Gastroesophageal sphincter (tissue), 4 donors: Measurements from ENCODE around the gene L3MBTL2. TPM values are rescaled to one million over a fixed set of nuclear protein-coding genes. Genes with fewer than 3 reads are reported as not detected.

ENCODE experiments used
- ATAC-seq: fragments of 150-250 bp; one replicate; pipeline ENCODE4 v1.9.1; 2016; ENCODE audit warnings: mild to moderate bottlenecking, moderate library complexity
- H3K27ac ChIP-seq, 4 donors: fragments of 200-600 bp; sonication (generic) in 3 of 4; 1 replicate in 3 of 4; 2 replicates in 1 of 4; pipeline ENCODE4 v1.5.1; 2016 to 2019
- H3K27me3 ChIP-seq: fragments of 200-600 bp; sonication (generic); one replicate; pipeline ENCODE4 v1.5.1; 2019
- H3K36me3 ChIP-seq, 2 donors: fragments of 200-600 bp; sonication (generic); one replicate each; pipeline ENCODE4 v1.5.1; 2019; ENCODE audit warnings: control low read depth in 1 of 2
- H3K4me1 ChIP-seq, 3 donors: fragments of 200-600 bp; sonication (generic); 1 replicate in 2 of 3; 2 replicates in 1 of 3; pipeline ENCODE4 v1.5.1; 2016 to 2019; ENCODE audit warnings: control low read depth in 2 of 3
- H3K4me3 ChIP-seq, 2 donors: fragments of 200-600 bp; sonication (generic); one replicate each; pipeline ENCODE4 v1.5.1; 2019; ENCODE audit warnings: mild to moderate bottlenecking in 1 of 2, moderate library complexity in 1 of 2
- H3K9me3 ChIP-seq, 3 donors: fragments of 200-600 bp; sonication (generic); one replicate each; pipeline ENCODE4 v1.5.1; 2017 to 2019; ENCODE audit warnings: control low read depth in 2 of 3
- CTCF ChIP-seq, 4 experiments: fragments of 200-600 bp in 2 of 4; fragments of 450-650 bp in 2 of 4; sonication (generic) in 1 of 4; IDR thresholded peaks; one replicate each; pipeline ENCODE4 v1.5.1; 2017 to 2019; ENCODE audit warnings: antibody characterized with exemption in 4 of 4, mild to moderate bottlenecking in 2 of 4, moderate library complexity in 2 of 4
- EP300 ChIP-seq: sonication (generic); formaldehyde crosslinking; IDR thresholded peaks from one replicate; pipeline ENCODE4 v1.6.1; 2017; ENCODE audit warnings: antibody characterized with exemption, mild to moderate bottlenecking
- POLR2A ChIP-seq, 2 donors: fragments of 450-650 bp; IDR thresholded peaks; one replicate each; pipeline ENCODE4 v1.6.1; 2017; ENCODE audit warnings: antibody characterized with exemption in 2 of 2, mild to moderate bottlenecking in 2 of 2, moderate library complexity in 1 of 2
- POLR2AphosphoS5 ChIP-seq: sonication (generic); formaldehyde crosslinking; IDR thresholded peaks from one replicate; pipeline ENCODE4 v1.6.1; 2017; ENCODE audit warnings: antibody characterized with exemption
- WGBS, 2 donors: methylation state at CpG; one replicate each; pipeline ENCODE4 v1.1.5; 2018; ENCODE audit warnings: low coverage in 1 of 2; 5-methylcytosine and 5-hydroxymethylcytosine counted together
- total RNA-seq, 4 donors: library from RNA; depleted of rRNA; stranded (reverse); fragments of >200 nt; gene quantifications; one replicate each; pipeline ENCODE4 v1.1.0, GENCODE V29; 2016

Gene L3MBTL2
- total RNA-seq, 4 donors from 2014 or later, result 11.9 to 27.5 (median 21.6) TPM

DNA sequence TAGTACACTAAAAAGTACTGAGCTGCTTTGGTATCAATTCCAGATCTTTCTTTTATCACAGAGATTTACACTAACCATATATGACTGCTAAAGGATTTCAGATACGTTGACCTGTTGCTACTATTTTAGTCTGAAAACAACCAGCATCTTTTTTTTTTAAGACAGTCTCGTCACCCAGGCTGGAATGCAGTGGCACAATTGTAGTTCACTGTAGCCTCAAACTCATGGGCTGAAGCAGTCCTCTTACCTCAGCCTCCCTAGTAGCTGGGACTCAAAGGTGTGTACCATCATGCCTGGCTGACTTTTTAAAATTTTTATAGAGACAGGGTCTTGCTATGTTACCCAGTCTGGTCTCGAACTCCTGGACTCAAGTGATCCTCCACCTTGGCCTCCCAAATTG is 24.2 kb upstream of the L3MBTL2 start:
- peaks cover 0 to 15% (median 0%) of the 10 kb centered on the region in 3 donors for H3K4me1 ChIP-seq
- H3K4me3 ChIP-seq, result no peak overlapping the region
- no peak overlapping the region for H3K27ac ChIP-seq
- ATAC-seq, result no peak
- peaks cover 0 to 42% of the 10 kb centered on the region in 2 donors for H3K36me3 ChIP-seq
- TF ChIP-seq POLR2A (IDR thresholded peaks at IDR 0.05) (no peak), POLR2AphosphoS5 (no peak)
- no peaks in the 10 kb centered on the region for H3K27me3 ChIP-seq
- no peaks in the 10 kb centered on the region for H3K9me3 ChIP-seq
- WGBS, 2 donors, result 45 to 80% methylated on average over 2 to 3 of the region's 3 CpGs

DNA sequence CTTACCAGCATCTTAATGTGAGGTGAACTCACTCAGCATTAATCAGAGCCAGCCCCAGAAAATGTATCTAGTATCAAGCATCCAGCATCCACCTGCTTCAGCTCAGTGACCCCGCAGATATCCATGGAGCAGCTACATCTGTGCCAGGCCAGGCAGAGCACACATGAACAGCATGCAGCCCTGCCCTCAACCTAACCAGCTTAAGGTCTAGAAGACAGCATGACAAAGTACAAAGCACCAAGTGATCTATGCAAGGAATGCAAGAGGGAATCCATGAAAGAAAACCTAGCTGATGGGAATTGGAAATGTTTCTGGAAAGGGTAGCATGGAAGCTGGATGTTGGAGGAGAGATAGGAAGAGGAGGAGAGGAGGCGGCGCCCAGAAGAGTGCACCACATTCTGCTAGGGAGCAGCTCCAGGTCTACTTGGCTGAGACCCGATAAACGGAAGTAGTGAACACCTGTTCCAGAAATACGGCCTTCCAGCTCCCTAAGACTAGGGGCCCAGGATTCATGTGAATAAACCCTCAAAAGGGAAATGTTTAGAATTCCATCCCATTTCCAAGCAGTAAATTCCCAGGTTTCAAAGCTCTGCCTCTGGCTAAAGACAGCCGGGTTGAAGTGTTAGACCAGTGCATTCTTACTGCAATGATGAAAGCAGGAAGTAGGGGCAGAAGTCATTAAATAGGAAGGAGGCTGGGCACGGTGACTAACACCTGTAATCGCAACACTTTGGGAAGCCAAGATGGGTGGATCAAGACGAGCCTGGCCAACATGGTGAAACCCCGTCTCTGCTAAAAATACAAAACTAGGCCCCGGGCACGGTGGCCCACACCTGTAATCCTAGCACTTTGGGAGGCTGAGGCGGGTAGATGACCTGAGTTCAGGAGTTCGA is 23.5 kb upstream of the L3MBTL2 start:
- TF ChIP-seq POLR2AphosphoS5 (no peak), EP300 (no peak), CTCF (IDR thresholded peaks at IDR 0.05) (no peak), POLR2A (IDR thresholded peaks at IDR 0.05) (no peak)
- H3K4me1 ChIP-seq, result peaks cover 0 to 15% (median 0%) of the 10 kb centered on the region in 3 donors
- no peaks in the 10 kb centered on the region for H3K9me3 ChIP-seq
- peak; percentile 67 for ATAC-seq
- 20 to 59% methylated on average over 2 to 6 of the region's 15 CpGs for WGBS, 2 donors
- H3K27ac ChIP-seq, result peak overlapping the region in 3 of 4 donors; percentile 44 to 55 (median 46)
- H3K36me3 ChIP-seq, result peaks cover 0 to 35% of the 10 kb centered on the region in 2 donors
- H3K27me3 ChIP-seq, result no peaks in the 10 kb centered on the region
- H3K4me3 ChIP-seq, result no peak overlapping the region

DNA sequence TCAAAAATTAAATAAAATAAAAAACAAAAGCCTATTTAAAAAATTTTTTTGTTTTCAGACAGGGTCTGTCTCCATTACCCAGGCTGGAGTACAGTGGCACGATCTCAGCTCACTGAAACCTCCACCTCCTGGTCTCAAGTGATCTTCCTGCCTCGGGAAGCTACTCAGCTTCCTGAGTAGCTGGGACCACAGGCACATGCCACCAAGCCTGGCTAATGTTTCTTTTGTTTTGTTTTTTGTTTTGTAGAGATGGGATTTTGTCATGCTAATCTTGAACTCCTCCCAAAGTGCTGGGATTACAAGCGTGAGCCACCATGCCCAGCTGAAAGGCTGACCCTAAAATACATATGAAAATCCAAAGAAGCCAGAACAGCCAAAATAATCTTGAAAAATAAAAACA is 20.4 kb upstream of the L3MBTL2 start:
- H3K9me3 ChIP-seq, result no peaks in the 10 kb centered on the region
- ATAC-seq, result no peak
- H3K27me3 ChIP-seq, result no peaks in the 10 kb centered on the region
- peaks cover 0 to 7% (median 0%) of the 10 kb centered on the region in 3 donors for H3K4me1 ChIP-seq
- TF ChIP-seq EP300 (no peak), CTCF (IDR thresholded peaks at IDR 0.05) (no peak), POLR2AphosphoS5 (no peak)
- H3K27ac ChIP-seq, result no peak overlapping the region
- 63 to 79% methylated on average over 3 of the region's 3 CpGs for WGBS, 2 donors
- no peak overlapping the region for H3K4me3 ChIP-seq
- peaks cover 0 to 10% of the 10 kb centered on the region in 2 donors for H3K36me3 ChIP-seq

- Histone ChIP-seq H3K27me3 (no peaks in the 10 kb centered on the region), H3K4me1 (no peaks in the 10 kb centered on the region), H3K27ac (no peak overlapping the region), H3K9me3 (no peaks in the 10 kb centered on the region), H3K36me3 (no peaks in the 10 kb centered on the region), H3K4me3 (no peak overlapping the region)
- TF ChIP-seq EP300 (no peak), POLR2AphosphoS5 (no peak), POLR2A (IDR thresholded peaks at IDR 0.05) (no peak), CTCF (IDR thresholded peaks at IDR 0.05) (no peak)
- 86% methylated on average over 1 of the region's 2 CpGs; no CpG with 5 or more reads in 1 of the 2 donors for WGBS, 2 donors
- ATAC-seq, result no peak
These were observed 13.6 kb upstream of the L3MBTL2 start for GRCh38 chr22:41191467-41191866.

- H3K9me3 ChIP-seq, result no peaks in the 10 kb centered on the region
- no peak for ATAC-seq
- no peak for TF ChIP-seq POLR2A (IDR thresholded peaks at IDR 0.05)
- no peak for TF ChIP-seq POLR2AphosphoS5
- no peak for TF ChIP-seq EP300
- TF ChIP-seq CTCF (IDR thresholded peaks at IDR 0.05), result no peak
- peaks cover 0 to 19% (median 11%) of the 10 kb centered on the region in 3 donors for H3K4me1 ChIP-seq
- no peaks in the 10 kb centered on the region for H3K27me3 ChIP-seq
- H3K27ac ChIP-seq, result no peak overlapping the region
- no peak overlapping the region for H3K4me3 ChIP-seq
- 94 to 100% methylated on average over 1 to 3 of the region's 6 CpGs for WGBS, 2 donors
- no peaks in the 10 kb centered on the region for H3K36me3 ChIP-seq
These were observed 11.3 kb upstream of the L3MBTL2 start for GRCh38 chr22:41193829-41194228.
